8988T (cell line): Measurements from ENCODE around the gene AURKAIP1.

Experiments used
- DNase-seq: peaks from one replicate; pipeline ENCODE4 v3.0.0; 2011

Gene AURKAIP1

GRCh38 chr1:1359664-1360468 lies 15.1 kb downstream of the AURKAIP1 start:
- peak; percentile 20 for DNase-seq

GRCh38 chr1:1359308-1359663 lies 15.7 kb downstream of the AURKAIP1 start:
- DNase-seq: no peak

- no peak for DNase-seq
Measured at GRCh38 chr1:1358433-1359271, 16.4 kb downstream of the AURKAIP1 start, which contains the start of gene MXRA8. Gene MXRA8, minus strand, starts transcription at chr1:1358555. Its CDS starts 51 bp downstream, at chr1:1358504.

- DNase-seq: peak; percentile 20
Measured at GRCh38 chr1:1357871-1358432, 17.1 kb downstream of the AURKAIP1 start.

- DNase-seq: peak; percentile 19
Measured at GRCh38 chr1:1356796-1357401, 18.1 kb downstream of the AURKAIP1 start.

- DNase-seq: peak; percentile 20
Measured at GRCh38 chr1:1356166-1356795, 18.7 kb downstream of the AURKAIP1 start.

- DNase-seq: peak; percentile 85
Measured at GRCh38 chr1:1355416-1355815, 19.6 kb downstream of the AURKAIP1 start.

- peak; percentile 17 for DNase-seq
Measured at GRCh38 chr1:1354271-1355247, 20.4 kb downstream of the AURKAIP1 start.

- DNase-seq: peak; percentile 37
Measured at GRCh38 chr1:1353389-1354151, 21.4 kb downstream of the AURKAIP1 start.

- DNase-seq: no peak
Measured at GRCh38 chr1:1352786-1353388, 22.1 kb downstream of the AURKAIP1 start.

- no peak for DNase-seq
Measured at GRCh38 chr1:1351511-1352427, 23.2 kb downstream of the AURKAIP1 start.

- peak; percentile 95 for DNase-seq
Measured at GRCh38 chr1:1349256-1350012, 25.6 kb downstream of the AURKAIP1 start, which contains the start of gene DVL1. Gene DVL1, minus strand, starts transcription at chr1:1349418. Its CDS starts 353 bp downstream, at chr1:1349065.

- no peak for DNase-seq
Measured at GRCh38 chr1:1348420-1349255, 26.4 kb downstream of the AURKAIP1 start.

GRCh38 chr1:1347663-1348419 lies 27.2 kb downstream of the AURKAIP1 start:
- peak; percentile 72 for DNase-seq

- DNase-seq: no peak
Measured at GRCh38 chr1:1347026-1347595, 27.9 kb downstream of the AURKAIP1 start.

GRCh38 chr1:1346501-1346890 lies 28.5 kb downstream of the AURKAIP1 start:
- DNase-seq: no peak
